GM20000 (cell line): ENCODE results near the gene LRMDA.
"Not testable (repeated sequence)": the region's sequence is repeated elsewhere in the genome, so short reads cannot be mapped to it uniquely, and the experiment has no call there.

Experiments
- DNase-seq: peaks from one replicate; pipeline ENCODE4 v3.0.0; 2012; ENCODE audit warnings: low spot score
- CTCF ChIP-seq: IDR thresholded peaks from 2 replicates; pipeline ENCODE4 v1.5.1; 2012; ENCODE audit warnings: mild to moderate bottlenecking, control low read depth; ENCODE audit errors: extremely low read depth, missing control alignments

LRMDA gene

GRCh38 chr10:75512203-75512933 lies 80.9 kb downstream of the LRMDA start:
- TF ChIP-seq CTCF: no peak
- DNase-seq: no peak

- TF ChIP-seq CTCF: no peak
- no peak for DNase-seq
These were observed 82.0 kb downstream of the LRMDA start for GRCh38 chr10:75513292-75513885.

GRCh38 chr10:75514830-75515229 lies 83.4 kb downstream of the LRMDA start:
- no peak for TF ChIP-seq CTCF
- no peak for DNase-seq

GRCh38 chr10:75516154-75516553 lies 84.7 kb downstream of the LRMDA start:
- DNase-seq: not testable (repeated sequence)

GRCh38 chr10:75519213-75519612 lies 87.8 kb downstream of the LRMDA start:
- DNase-seq: not testable (repeated sequence)

- not testable (repeated sequence) for DNase-seq
These were observed 89.9 kb downstream of the LRMDA start for GRCh38 chr10:75521194-75521829.

- no peak for DNase-seq
- TF ChIP-seq CTCF: no peak
These were observed 93.6 kb downstream of the LRMDA start for GRCh38 chr10:75525067-75525466.

- no peak for TF ChIP-seq CTCF
- no peak for DNase-seq
These were observed 94.2 kb downstream of the LRMDA start for GRCh38 chr10:75525646-75526045.

GRCh38 chr10:75527542-75527941 lies 96.1 kb downstream of the LRMDA start:
- no peak for TF ChIP-seq CTCF
- no peak for DNase-seq
